GM23338 (cell line): ENCODE results near the gene MYCL. TPM values are rescaled to one million over a fixed set of nuclear protein-coding genes. Genes with fewer than 3 reads are reported as not detected.

ENCODE experiments used
- ATAC-seq: fragments of 200-7000 bp; cut with Tn5 transposase; 3 replicates; pipeline ENCODE4 v1.9.1; 2020
- DNase-seq: peaks from one replicate; pipeline ENCODE4 v3.0.0-alpha.2; 2015; ENCODE audit warnings: low spot score
- H2AFZ ChIP-seq: fragments of 200-600 bp; sonication (generic); 2 replicates; pipeline ENCODE4 v1.8.0; 2016; ENCODE audit warnings: antibody characterized with exemption, mild to moderate bottlenecking, moderate library complexity
- H3F3A ChIP-seq: fragments of 200-600 bp; sonication (generic); replicated peaks from 2 replicates; pipeline ENCODE4 v1.8.0; 2017; ENCODE audit warnings: antibody characterized with exemption, mixed run types, low read depth
- H3K27ac ChIP-seq: fragments of 200-600 bp; sonication (generic); 2 replicates; pipeline ENCODE4 v1.6.1; 2016; ENCODE audit warnings: low read depth
- H3K27me3 ChIP-seq: fragments of 200-600 bp; sonication (generic); 2 replicates; pipeline ENCODE4 v1.8.0; 2016; ENCODE audit warnings: mild to moderate bottlenecking, mixed run types, moderate library complexity; ENCODE audit not compliant: insufficient read depth
- H3K36me3 ChIP-seq: fragments of 200-600 bp; sonication (generic); 2 replicates; pipeline ENCODE4 v1.8.0; 2016; ENCODE audit warnings: mild to moderate bottlenecking; ENCODE audit not compliant: insufficient read depth
- H3K4me1 ChIP-seq: fragments of 200-600 bp; sonication (generic); 2 replicates; pipeline ENCODE4 v1.8.0; 2016; ENCODE audit warnings: mild to moderate bottlenecking, moderate library complexity; ENCODE audit not compliant: insufficient read depth
- H3K4me2 ChIP-seq: fragments of 200-600 bp; sonication (generic); 2 replicates; pipeline ENCODE4 v1.7.1; 2017; ENCODE audit warnings: mixed run types
- H3K4me3 ChIP-seq: fragments of 200-600 bp; sonication (generic); 2 replicates; pipeline ENCODE4 v1.6.1; 2016; ENCODE audit warnings: mixed run types
- H3K79me2 ChIP-seq: fragments of 200-600 bp; sonication (generic); replicated peaks from 2 replicates; pipeline ENCODE4 v1.8.0; 2017; ENCODE audit warnings: mild to moderate bottlenecking; ENCODE audit not compliant: insufficient read depth
- H3K9me2 ChIP-seq: fragments of 200-600 bp; sonication (generic); 2 replicates; pipeline ENCODE4 v1.8.0; 2017; ENCODE audit not compliant: insufficient read depth
- H4K20me1 ChIP-seq: fragments of 200-600 bp; sonication (generic); replicated peaks from 2 replicates; pipeline ENCODE4 v1.8.0; 2017; ENCODE audit warnings: mild to moderate bottlenecking; ENCODE audit not compliant: insufficient read depth
- H3K27ac Mint-ChIP-seq: 2 replicates; pipeline ENCODE4 v1.8.0; 2020; ENCODE audit warnings: inconsistent platforms, mild to moderate bottlenecking, moderate library complexity, mixed read lengths
- H3K27me3 Mint-ChIP-seq: 3 replicates; pipeline ENCODE4 v1.8.0; 2022; ENCODE audit warnings: low read depth, mild to moderate bottlenecking, moderate library complexity, mixed read lengths, inconsistent platforms; ENCODE audit not compliant: insufficient read depth, poor library complexity
- H3K36me3 Mint-ChIP-seq: 3 replicates; pipeline ENCODE4 v1.8.0; 2021; ENCODE audit warnings: low read depth, mild to moderate bottlenecking, inconsistent platforms, moderate library complexity, mixed read lengths
- H3K4me1 Mint-ChIP-seq: 3 replicates; pipeline ENCODE4 v1.8.0; 2020; ENCODE audit warnings: mild to moderate bottlenecking, inconsistent platforms, mixed read lengths
- H3K4me3 Mint-ChIP-seq: 3 replicates; pipeline ENCODE4 v1.8.0; 2021; ENCODE audit warnings: moderate library complexity, mild to moderate bottlenecking, inconsistent platforms, mixed read lengths
- H3K9me3 Mint-ChIP-seq: 3 replicates; pipeline ENCODE4 v1.8.0; 2020; ENCODE audit warnings: moderate library complexity, mild to moderate bottlenecking, inconsistent platforms, mixed read lengths
- CREB1 ChIP-seq: fragments of 250-450 bp; sonication (Bioruptor Pico); IDR thresholded peaks from 2 replicates; pipeline ENCODE4 v1.5.0; 2020; ENCODE audit warnings: low read depth, mild to moderate bottlenecking, moderate library complexity
- CTCF ChIP-seq, 2 experiments: fragments of 200-600 bp in 1 of 2; sonication (generic) in 1 of 2; conservative IDR thresholded peaks; 2 replicates each; pipeline versions ENCODE4 v1.5.1 to v1.6.1; 2016 to 2017; ENCODE audit warnings: antibody characterized with exemption in 2 of 2, low read depth in 2 of 2, mild to moderate bottlenecking in 2 of 2, moderate library complexity in 1 of 2
- ETS1 ChIP-seq: IDR thresholded peaks from 2 replicates; pipeline ENCODE4 v1.6.1; 2016; ENCODE audit warnings: antibody characterized with exemption
- EZH2phosphoT487 ChIP-seq: fragments of 200-600 bp; sonication (generic); IDR thresholded peaks from one replicate; pipeline ENCODE4 v1.8.1; 2018; ENCODE audit warnings: antibody characterized with exemption; ENCODE audit not compliant: unreplicated experiment
- NANOG ChIP-seq: IDR thresholded peaks from 2 replicates; pipeline ENCODE4 v1.6.1; 2016; ENCODE audit warnings: antibody characterized with exemption, borderline replicate concordance
- POLR2AphosphoS5 ChIP-seq: IDR thresholded peaks from 2 replicates; pipeline ENCODE4 v1.6.1; 2016; ENCODE audit warnings: antibody characterized with exemption, low read depth
- REST ChIP-seq: IDR thresholded peaks from one replicate; pipeline ENCODE4 v1.6.1; 2018; ENCODE audit warnings: antibody characterized with exemption; ENCODE audit not compliant: unreplicated experiment
- STAT1 ChIP-seq: IDR thresholded peaks from one replicate; pipeline ENCODE4 v1.6.1; 2016; ENCODE audit warnings: antibody characterized with exemption; ENCODE audit not compliant: unreplicated experiment
- ZNF114 ChIP-seq: fragments of 250-450 bp; sonication (Bioruptor Pico); IDR thresholded peaks from 2 replicates; pipeline ENCODE4 v1.5.0; 2020; ENCODE audit warnings: mild to moderate bottlenecking, moderate library complexity
- ZNF331 ChIP-seq: fragments of 250-450 bp; sonication (Bioruptor Pico); IDR thresholded peaks from 2 replicates; pipeline ENCODE4 v1.5.0; 2020; ENCODE audit warnings: low read depth, mild to moderate bottlenecking, moderate library complexity
- ZNF462 ChIP-seq: fragments of 250-450 bp; sonication (Bioruptor Pico); IDR thresholded peaks from 2 replicates; pipeline ENCODE4 v1.5.0; 2020; ENCODE audit warnings: mild to moderate bottlenecking, moderate library complexity
- polyA plus RNA-seq: library from polyadenylated mRNA; unstranded; fragments of >200 nt; fragmentation: Nextera tagmentation; extraction: Ambion mirVana; gene quantifications from 2 replicates; pipeline ENCODE4 v1.2.1, GENCODE V29; 2016
- total RNA-seq: library from RNA; depleted of rRNA; stranded (reverse); fragments of >200 nt; shearing (Covaris generic); gene quantifications from 2 replicates; pipeline ENCODE4 v1.2.3, GENCODE V29; 2014

The MYCL gene
- total and polyA plus RNA-seq, 2 experiments from 2014 or later, result 8.2 to 41.1 TPM

- TF ChIP-seq CTCF (conservative IDR thresholded peaks at IDR 0.05; ENCODE audit: low read depth in 2 of 2) (no peak), ETS1 (no peak)
Observed at GRCh38 chr1:39850606-39851216, 51.0 kb downstream of the MYCL start (continued).

GRCh38 chr1:39849203-39849602 is 52.5 kb downstream of the MYCL start:
- no peaks in the 10 kb centered on the region for H3K9me2 ChIP-seq
- H3K79me2 ChIP-seq, result peaks cover 32% of the 10 kb centered on the region
- TF ChIP-seq ZNF331 (CRISPR knock-in tag) (no peak), REST (no peak), ZNF114 (CRISPR knock-in tag) (no peak), STAT1 (no peak), ZNF462 (no peak), POLR2AphosphoS5 (no peak), CREB1 (CRISPR knock-in tag) (no peak), NANOG (no peak), EZH2phosphoT487 (no peak)
- DNase-seq (no peak), ATAC-seq (no peak)
- Mint-ChIP-seq H3K27me3 (peaks cover 7% of the 10 kb centered on the region), H3K4me1 (no peaks in the 10 kb centered on the region), H3K9me3 (no peaks in the 10 kb centered on the region), H3K27ac (no peak overlapping the region), H3K36me3 (peaks cover 38% of the 10 kb centered on the region), H3K4me3 (no peak overlapping the region; the same call in 2 of the 3 replicates)
- H3K27ac ChIP-seq, result peak overlapping the region; percentile 47; the same call in 1 of the 2 replicates
- H3F3A ChIP-seq, result no peaks in the 10 kb centered on the region
- H3K36me3 ChIP-seq, result peaks cover 15% of the 10 kb centered on the region
- H3K4me3 ChIP-seq, result no peak overlapping the region
- H3K4me2 ChIP-seq, result no peak overlapping the region
- H3K27me3 ChIP-seq, result no peaks in the 10 kb centered on the region
- no peaks in the 10 kb centered on the region for H3K4me1 ChIP-seq
- peaks cover 24% of the 10 kb centered on the region for H4K20me1 ChIP-seq
- H2AFZ ChIP-seq, result no peak overlapping the region
